B cell (primary cell): ENCODE results near the gene ZNF22. TPM values are rescaled to one million over a fixed set of nuclear protein-coding genes. Genes with fewer than 3 reads are reported as not detected.

ENCODE experiments used
- ATAC-seq: fragments of 200-7000 bp; cut with Tn5 transposase; one replicate; pipeline ENCODE4 v1.10.0; 2021; ENCODE audit warnings: low read depth, mild to moderate bottlenecking, moderate number of reproducible peaks, moderate library complexity
- CTCF ChIA-PET: fragments of 350-600 bp; sonication (Branson Sonifier 250); formaldehyde crosslinking; loops from one replicate; lab custom pipeline; 2021; ENCODE audit warnings: antibody characterized with exemption, inconsistent platforms; lab: Charles Lee
- POLR2A ChIA-PET: fragments of 350-600 bp; sonication (Branson Sonifier 250); formaldehyde crosslinking; loops from one replicate; lab custom pipeline; 2021; ENCODE audit warnings: antibody characterized with exemption; lab: Charles Lee
- DNase-seq: peaks from one replicate; pipeline ENCODE4 v3.0.0; 2013
- H2AFZ ChIP-seq: 2 replicates; pipeline ENCODE4 v1.6.1; 2012; ENCODE audit warnings: mild to moderate bottlenecking, low read depth, low read length; ENCODE audit not compliant: insufficient read depth, poor library complexity, severe bottlenecking
- H3K27ac ChIP-seq, 2 donors: 1 replicate in 1 of 2; 2 replicates in 1 of 2; pipeline ENCODE4 v1.5.1; 2012 to 2013; ENCODE audit warnings: low read length in 2 of 2, mild to moderate bottlenecking in 2 of 2, moderate library complexity in 1 of 2
- H3K27me3 ChIP-seq, 4 experiments: fragments of 200-600 bp in 1 of 4; sonication (generic) in 1 of 4; replicated peaks in 1 of 4; 1 replicate in 2 of 4; 2 replicates in 2 of 4; pipeline versions ENCODE4 v1.6.1 to v1.7.0; 2013 to 2016; ENCODE audit warnings: low read length in 3 of 4, mild to moderate bottlenecking in 2 of 4, mixed read lengths in 1 of 4, moderate library complexity in 1 of 4; ENCODE audit not compliant: insufficient read depth in 4 of 4, control insufficient read depth in 3 of 4; ENCODE audit errors: control extremely low read depth in 1 of 4
- H3K36me3 ChIP-seq, 2 experiments: replicated peaks in 1 of 2; 1 replicate in 1 of 2; 2 replicates in 1 of 2; pipeline versions ENCODE4 v1.6.1 to v1.7.1; 2013; ENCODE audit warnings: low read length in 1 of 2; ENCODE audit not compliant: insufficient read depth in 2 of 2, control insufficient read depth in 1 of 2; ENCODE audit errors: control extremely low read depth in 1 of 2, extremely low read depth in 1 of 2
- H3K4me1 ChIP-seq, 2 donors: fragments of 200-600 bp in 1 of 2; sonication (generic) in 1 of 2; 1 replicate in 1 of 2; 2 replicates in 1 of 2; pipeline versions ENCODE4 v1.5.1 to v1.6.1; 2013 to 2017; ENCODE audit warnings: low read length in 2 of 2; ENCODE audit not compliant: control insufficient read depth in 2 of 2, insufficient read depth in 2 of 2
- H3K4me2 ChIP-seq: replicated peaks from 2 replicates; pipeline ENCODE3; 2012; ENCODE audit warnings: mild to moderate bottlenecking, low read depth, low read length; ENCODE audit not compliant: poor library complexity, severe bottlenecking
- H3K4me3 ChIP-seq, 5 experiments: fragments of 200-600 bp in 1 of 5; sonication (generic) in 1 of 5; 1 replicate in 3 of 5; 2 replicates in 2 of 5; pipeline versions ENCODE4 v1.5.1 to v1.7.0; 2011 to 2016; ENCODE audit warnings: low read length in 4 of 5, mild to moderate bottlenecking in 4 of 5, low read depth in 2 of 5, control low read depth in 1 of 5, moderate library complexity in 1 of 5; ENCODE audit not compliant: insufficient read depth in 1 of 5; ENCODE audit errors: control extremely low read depth in 1 of 5, extremely low read depth in 1 of 5
- H3K79me2 ChIP-seq: fragments of 200-600 bp; sonication (generic); one replicate; pipeline ENCODE4 v1.6.0; 2016; ENCODE audit warnings: low read length; ENCODE audit not compliant: control insufficient read depth, insufficient read depth
- H3K9ac ChIP-seq: fragments of 200-600 bp; sonication (generic); 2 replicates; pipeline ENCODE4 v1.6.1; 2017; ENCODE audit warnings: mild to moderate bottlenecking, low read length, moderate library complexity
- H3K9me3 ChIP-seq, 3 donors: one replicate each; pipeline versions ENCODE4 v1.6.1 to v1.7.1; 2013; ENCODE audit warnings: low read length in 2 of 3; ENCODE audit not compliant: control insufficient read depth in 2 of 3, insufficient read depth in 1 of 3; ENCODE audit errors: control extremely low read depth in 1 of 3
- H4K20me1 ChIP-seq: 2 replicates; pipeline ENCODE4 v1.6.0; 2012; ENCODE audit warnings: mild to moderate bottlenecking, low read length; ENCODE audit not compliant: insufficient read depth, control insufficient read depth, poor library complexity, severe bottlenecking
- H3K27ac Mint-ChIP-seq: one replicate; pipeline ENCODE4 v1.8.0; 2021; ENCODE audit warnings: mixed read lengths
- H3K27me3 Mint-ChIP-seq: one replicate; pipeline ENCODE4 v1.8.0; 2021; ENCODE audit warnings: mixed read lengths
- H3K4me1 Mint-ChIP-seq: one replicate; pipeline ENCODE4 v1.8.0; 2021; ENCODE audit warnings: mixed read lengths
- H3K4me3 Mint-ChIP-seq: one replicate; pipeline ENCODE4 v1.8.0; 2021; ENCODE audit warnings: mixed read lengths
- H3K9me3 Mint-ChIP-seq: one replicate; pipeline ENCODE4 v1.8.0; 2022; ENCODE audit warnings: mixed read lengths; ENCODE audit not compliant: insufficient read depth
- CTCF ChIP-seq: fragments of 200-600 bp; IDR thresholded peaks from one replicate; pipeline ENCODE4 v1.8.0; 2022; ENCODE audit warnings: antibody characterized with exemption, mild to moderate bottlenecking
- EZH2 ChIP-seq: IDR thresholded peaks from 2 replicates; pipeline ENCODE4 v1.6.1; 2012; ENCODE audit warnings: borderline replicate concordance, low read depth, mild to moderate bottlenecking, moderate library complexity, low read length; ENCODE audit not compliant: insufficient read depth, poor library complexity, severe bottlenecking
- WGBS: methylation state at CpG from one replicate; pipeline ENCODE4 v1.1.5; 2013; ENCODE audit warnings: missing lambda C conversion rate; ENCODE audit not compliant: insufficient coverage; 5-methylcytosine and 5-hydroxymethylcytosine counted together
- intact Hi-C: fragments of 100-400 bp; cut with micrococcal nuclease; formaldehyde crosslinking; loops from one replicate; pipeline ENCODE4 v1.10.0; 2022
- polyA plus RNA-seq: library from polyadenylated mRNA; depleted of rRNA; stranded (reverse); fragments of >200 nt; gene quantifications from 2 replicates; pipeline ENCODE4 v1.2.3, GENCODE V29; 2012
- total RNA-seq, 2 donors: library from RNA; stranded (reverse); fragments of 120-200 nt in 1 of 2; gene quantifications; 1 replicate in 1 of 2; 2 replicates in 1 of 2; pipeline versions ENCODE4 v1.2.3 to v1.2.4, GENCODE V29; 2013 to 2022

Gene ZNF22
- total and polyA plus RNA-seq, 2 donors (not counting 1 experiment from before 2014, with no cell fraction given): 7.7 to 31.4 TPM

DNA sequence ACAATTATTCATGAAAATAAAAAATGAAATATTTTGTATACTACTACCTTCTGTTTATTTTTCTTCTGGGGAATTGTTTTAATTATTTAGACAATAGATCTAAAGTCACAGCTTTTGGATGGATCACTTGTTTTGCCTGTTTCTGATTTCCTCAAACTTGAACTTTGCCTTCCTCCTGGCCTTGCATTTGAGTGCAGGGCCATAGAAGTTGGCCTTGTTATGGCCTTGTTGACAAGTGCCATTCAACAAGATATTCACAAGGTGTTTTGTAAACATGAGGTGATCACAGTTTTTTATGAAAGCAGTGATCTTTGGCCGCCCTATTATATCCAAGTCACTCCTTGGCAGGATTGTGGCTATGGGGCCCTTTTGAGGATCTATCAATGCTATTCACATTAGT lies 4.6 kb downstream of the ZNF22 start:
- peaks cover 11 to 12% of the 10 kb centered on the region in 2 donors for H3K4me1 ChIP-seq
- no peak overlapping the region for H3K27ac ChIP-seq
- no peak overlapping the region for H3K9ac ChIP-seq
- intact Hi-C loops: loop anchor here (10.0 kb wide), 2 partner anchors 370 to 1360 kb away; partner anchors contain the start of genes ALOX5 and ZNF32
- ChIA-PET CTCF (interaction anchor here (1.2 to 1.5 kb wide), 2 partner anchors 10 to 72 kb away, joined by 3 to 4 read pairs; no protein-coding TSS in a partner anchor), POLR2A (no interaction called here)
- Mint-ChIP-seq H3K9me3 (no peaks in the 10 kb centered on the region), H3K27ac (no peak overlapping the region), H3K4me1 (peaks cover 19% of the 10 kb centered on the region), H3K27me3 (no peaks in the 10 kb centered on the region), H3K4me3 (no peak overlapping the region)
- DNase-seq (no peak), ATAC-seq (no peak)
- peaks cover 8 to 19% of the 10 kb centered on the region in 2 experiments for H3K36me3 ChIP-seq
- peaks cover 4 to 10% (median 10%) of the 10 kb centered on the region in 3 donors for H3K9me3 ChIP-seq
- no peaks in the 10 kb centered on the region for H3K27me3 ChIP-seq
- no peak for TF ChIP-seq EZH2
- no peak for TF ChIP-seq CTCF
- H3K4me2 ChIP-seq: no peak overlapping the region
- WGBS: no CpG with 5 or more reads among the region's 1 CpG
- H3K4me3 ChIP-seq: no peak overlapping the region
- peaks cover 5% of the 10 kb centered on the region for H4K20me1 ChIP-seq
- H2AFZ ChIP-seq: no peak overlapping the region
- H3K79me2 ChIP-seq: peaks cover 15% of the 10 kb centered on the region

DNA sequence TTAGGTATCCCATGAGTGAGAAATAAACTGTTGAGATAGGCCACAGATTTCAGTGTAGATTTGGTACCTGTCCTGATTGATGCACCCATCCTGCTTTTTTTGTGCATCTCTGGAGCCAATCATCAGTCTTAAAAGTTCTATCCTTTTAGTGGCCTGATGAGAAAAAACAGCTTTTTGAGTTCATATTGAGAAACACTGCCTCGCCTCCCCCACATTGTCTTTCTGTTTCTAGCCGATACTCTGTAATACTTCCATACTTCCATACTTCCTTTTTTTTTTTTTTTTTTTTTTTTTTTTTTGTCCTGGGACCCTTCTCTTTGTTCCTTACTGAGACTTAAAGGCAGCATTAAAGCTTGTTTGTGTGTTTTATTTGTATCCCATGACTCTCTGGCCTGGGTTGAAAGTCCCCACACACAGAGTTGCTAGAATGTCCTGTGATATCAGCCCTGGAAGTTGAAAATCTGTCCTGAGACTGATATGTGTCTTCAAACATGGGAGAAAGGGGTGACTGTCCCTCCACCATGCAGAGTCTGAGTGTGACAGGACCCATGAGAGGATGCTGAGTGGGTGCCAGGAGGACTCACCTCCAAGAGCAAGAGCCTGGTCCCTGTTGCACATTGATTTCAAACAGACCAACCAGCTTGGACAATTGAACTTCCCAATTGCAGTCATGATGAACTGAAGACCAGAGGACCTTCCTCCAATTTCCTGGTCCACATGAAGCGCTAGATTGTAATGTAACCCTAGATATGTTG lies 5.7 kb downstream of the ZNF22 start:
- H3K4me3 ChIP-seq: no peak overlapping the region
- Mint-ChIP-seq H3K4me1 (peaks cover 12% of the 10 kb centered on the region), H3K9me3 (no peaks in the 10 kb centered on the region), H3K27me3 (no peaks in the 10 kb centered on the region), H3K4me3 (no peak overlapping the region), H3K27ac (no peak overlapping the region)
- peaks cover 7 to 9% of the 10 kb centered on the region in 2 donors for H3K4me1 ChIP-seq
- no peak overlapping the region for H3K4me2 ChIP-seq
- DNase-seq: no peak
- no peaks in the 10 kb centered on the region for H3K27me3 ChIP-seq
- TF ChIP-seq EZH2: no peak
- no peak for TF ChIP-seq CTCF
- peaks cover 11% of the 10 kb centered on the region for H3K79me2 ChIP-seq
- H3K9me3 ChIP-seq: peaks cover 4 to 10% (median 10%) of the 10 kb centered on the region in 3 donors
- H3K36me3 ChIP-seq: peaks cover 8 to 19% of the 10 kb centered on the region in 2 experiments
- no CpG with 5 or more reads among the region's 3 CpGs for WGBS
- intact Hi-C loops: loop anchor here (10.0 kb wide), 2 partner anchors 368 to 1362 kb away; partner anchors contain the start of genes ALOX5 and ZNF32
- H4K20me1 ChIP-seq: peaks cover 5% of the 10 kb centered on the region
- H3K27ac ChIP-seq: no peak overlapping the region
- ATAC-seq: no peak
- CTCF ChIA-PET: interaction anchor here (1.5 to 1.9 kb wide), 2 partner anchors 11 kb away, joined by 3 to 8 read pairs; no protein-coding TSS in a partner anchor
- POLR2A ChIA-PET: no interaction called here
- H2AFZ ChIP-seq: no peak overlapping the region
- no peak overlapping the region for H3K9ac ChIP-seq
